HT1080 (cell line): Measurements from ENCODE around the gene CLSTN2. TPM values are rescaled to one million over a fixed set of nuclear protein-coding genes. Genes with fewer than 3 reads are reported as not detected.

Experiments
- DNase-seq: peaks from one replicate; pipeline ENCODE4 v3.0.0-alpha.2; 2015; ENCODE audit warnings: low read depth
- total RNA-seq: library from RNA; depleted of rRNA; stranded (reverse); fragments of >200 nt; shearing (Covaris generic); gene quantifications from 2 replicates; pipeline ENCODE4 v1.2.3, GENCODE V29; 2014

CLSTN2 gene
- total RNA-seq, 1 experiment from 2014 or later, result 0.23 TPM

DNA sequence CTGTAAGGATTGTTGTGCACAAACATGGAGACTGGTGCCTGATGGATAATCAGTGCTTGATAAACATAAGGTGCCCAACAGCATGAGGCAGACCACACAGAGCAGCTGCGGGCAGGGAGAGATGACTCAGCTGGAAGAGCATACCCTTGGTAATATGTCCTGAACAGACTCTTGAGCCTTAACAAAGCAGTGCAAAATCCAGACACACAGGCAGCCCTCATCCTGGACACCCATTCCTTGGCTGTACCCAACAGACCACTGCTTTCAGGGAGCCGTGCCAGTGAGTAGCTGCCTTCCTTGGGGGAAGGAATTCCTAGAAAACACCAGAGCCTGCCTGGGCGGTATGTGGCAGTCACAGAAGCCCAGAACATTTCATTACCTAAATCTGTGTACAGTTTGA lies 156.2 kb downstream of the CLSTN2 start:
- peak; percentile 70 for DNase-seq

DNA sequence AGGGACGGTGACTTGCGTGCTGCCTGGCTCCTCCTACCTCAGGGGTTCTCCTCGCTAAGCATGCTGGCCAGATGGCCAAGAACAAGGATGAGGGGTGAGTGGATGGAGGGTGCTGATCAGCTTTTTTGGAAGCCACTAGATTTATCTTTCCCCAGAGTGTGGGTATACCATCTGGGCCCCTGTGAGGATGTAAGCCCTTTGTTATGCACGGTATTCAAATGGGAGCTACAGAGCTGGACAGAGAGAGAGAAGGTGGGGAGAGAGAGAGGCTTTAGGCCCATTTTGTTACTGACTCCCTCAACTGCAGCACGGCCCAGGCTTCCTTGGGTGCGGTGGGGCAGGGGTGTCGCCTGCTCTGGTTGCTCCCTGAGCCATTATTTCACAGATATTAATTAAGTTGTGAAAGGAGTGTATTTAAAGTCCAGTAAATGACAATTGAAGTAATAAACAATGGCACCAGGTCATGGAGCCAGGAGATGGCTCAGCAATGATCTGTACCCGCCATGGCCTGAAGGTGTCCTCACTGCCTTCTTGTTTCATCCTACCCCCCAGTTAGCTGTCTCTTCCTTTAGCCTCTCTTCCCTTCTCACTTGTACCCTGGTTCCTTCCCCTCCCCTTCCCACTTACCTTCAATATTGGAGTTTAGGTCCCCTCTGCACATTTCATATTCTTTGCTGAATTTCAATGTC lies 158.0 kb downstream of the CLSTN2 start:
- peak; percentile 20 for DNase-seq

DNA sequence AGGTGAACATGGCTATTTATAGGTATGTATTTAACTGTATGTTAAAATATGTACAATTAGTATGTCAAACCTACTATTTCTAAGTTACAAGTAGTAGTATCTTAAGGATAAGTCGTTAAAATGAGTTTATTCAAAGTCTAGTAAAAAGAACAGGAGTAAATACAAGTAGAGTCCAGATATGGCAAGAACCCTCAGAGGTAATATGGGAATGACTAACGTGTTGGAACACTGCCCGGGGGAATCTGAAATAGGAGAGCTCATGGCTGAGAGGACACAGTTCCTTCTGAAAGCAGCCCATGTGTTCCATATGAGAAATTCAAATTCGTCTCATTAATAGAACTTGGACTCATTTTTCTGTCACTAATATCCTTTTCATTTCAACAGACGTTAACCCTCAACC lies 158.8 kb downstream of the CLSTN2 start:
- peak; percentile 83 for DNase-seq

DNA sequence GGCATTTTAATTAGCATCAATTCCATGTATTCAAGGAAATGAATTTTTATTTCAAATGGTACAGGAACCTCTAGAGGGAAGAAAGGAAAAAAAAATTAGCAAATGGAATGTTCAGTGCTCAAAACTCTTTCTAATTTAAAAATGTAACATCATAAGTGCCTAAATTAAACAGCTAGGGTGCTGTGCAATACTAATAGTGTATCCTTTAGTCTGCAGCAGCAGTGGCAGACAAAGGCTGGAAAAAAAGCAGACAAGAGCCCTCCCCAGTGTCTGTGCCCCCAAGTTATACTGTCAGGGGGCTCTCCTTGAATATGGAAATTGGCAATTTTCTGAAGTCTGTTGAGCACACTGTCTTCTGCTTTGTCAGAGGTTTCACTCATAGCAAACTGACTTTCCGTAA lies 159.5 kb downstream of the CLSTN2 start:
- no peak for DNase-seq

DNA sequence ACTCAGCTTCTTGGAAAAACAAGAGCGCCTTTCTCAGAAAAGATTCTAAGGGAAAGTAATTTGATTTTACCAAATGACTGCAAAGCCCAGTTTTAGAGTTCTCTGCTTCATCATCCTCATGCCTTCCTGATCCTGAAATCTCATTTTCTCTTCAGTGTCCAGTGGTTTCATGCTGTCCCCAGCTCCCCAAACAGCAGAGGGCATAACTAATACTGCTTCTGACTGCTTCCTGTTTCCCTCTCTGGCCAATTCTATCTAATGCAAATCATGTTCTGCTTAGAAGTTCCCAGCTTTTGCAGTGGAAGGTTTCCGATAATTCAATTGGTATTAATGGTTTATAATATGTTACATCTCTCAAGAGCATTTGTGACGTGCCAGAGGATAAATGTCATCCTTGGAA lies 161.1 kb downstream of the CLSTN2 start:
- no peak for DNase-seq

DNA sequence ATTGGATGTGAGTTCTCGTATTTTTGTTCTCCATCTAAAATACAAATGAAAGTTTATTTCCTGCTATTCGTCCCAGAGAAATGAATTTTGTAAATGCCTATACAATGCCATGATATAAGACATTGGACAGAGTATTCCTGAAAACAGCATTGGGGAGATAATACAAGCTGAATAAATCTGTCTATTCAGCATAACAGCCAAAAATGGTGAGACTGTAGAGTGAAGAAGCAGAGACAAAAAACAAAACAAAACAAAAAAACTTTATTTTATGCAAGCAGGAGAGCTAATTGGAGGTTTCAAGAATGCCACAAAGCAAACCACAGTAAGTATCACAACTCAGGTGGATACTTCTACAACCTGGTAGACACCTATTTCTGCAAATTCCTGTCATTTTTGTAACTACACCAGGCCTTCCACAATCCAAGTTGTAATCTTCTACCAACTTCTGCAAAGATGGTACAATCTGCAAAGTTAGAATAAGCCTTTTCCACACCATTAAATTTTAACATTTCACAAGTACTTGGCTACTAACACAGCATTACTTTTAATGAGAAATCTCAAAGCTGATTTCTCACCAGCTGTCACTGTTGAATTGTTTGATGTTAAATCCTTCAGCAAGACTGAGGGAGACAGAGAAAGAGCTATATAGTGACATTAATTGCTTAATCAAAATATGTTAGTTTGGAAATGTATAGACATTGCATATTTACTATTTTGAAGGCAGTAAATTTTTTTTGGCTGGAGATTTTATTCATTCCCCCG lies 163.1 kb downstream of the CLSTN2 start:
- DNase-seq, result no peak

DNA sequence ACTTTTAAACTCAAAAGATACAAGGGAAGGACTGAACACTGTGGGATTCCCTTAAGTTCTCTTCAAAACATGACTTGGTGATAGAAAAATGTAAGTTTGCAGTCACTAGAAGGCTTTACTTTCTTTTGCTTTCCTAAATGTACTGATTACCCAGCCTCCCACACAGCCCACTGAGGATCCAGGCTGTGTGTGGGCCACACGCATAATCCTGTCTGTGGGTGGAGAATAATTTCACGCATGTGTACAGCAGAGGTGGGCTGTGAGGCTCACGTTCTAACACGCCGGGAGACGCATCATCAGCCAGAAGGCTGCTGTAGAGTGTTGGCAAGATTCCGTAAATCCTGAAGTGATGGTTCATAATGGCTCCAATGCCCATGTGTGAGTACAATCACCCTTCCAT lies 165.5 kb downstream of the CLSTN2 start:
- DNase-seq, result no peak

DNA sequence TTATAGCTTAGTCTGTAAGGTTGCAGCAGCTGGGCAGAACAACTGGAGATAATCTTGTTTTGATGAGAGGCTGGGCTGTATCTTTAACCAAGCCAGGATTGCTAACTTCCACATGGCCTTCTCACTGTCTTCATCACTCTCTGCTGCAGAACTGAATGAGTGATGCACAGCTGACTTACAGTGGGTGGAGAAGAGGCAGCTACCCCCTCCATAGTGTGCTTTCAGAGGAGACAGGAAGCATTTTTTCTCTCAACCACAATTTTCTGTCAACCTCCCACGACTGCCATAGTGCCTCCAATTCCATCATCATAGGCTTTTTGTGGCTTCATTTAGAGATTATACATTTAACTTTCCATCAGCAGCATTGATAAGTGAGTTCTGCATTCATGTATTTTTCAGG lies 168.2 kb downstream of the CLSTN2 start:
- DNase-seq, result no peak

DNA sequence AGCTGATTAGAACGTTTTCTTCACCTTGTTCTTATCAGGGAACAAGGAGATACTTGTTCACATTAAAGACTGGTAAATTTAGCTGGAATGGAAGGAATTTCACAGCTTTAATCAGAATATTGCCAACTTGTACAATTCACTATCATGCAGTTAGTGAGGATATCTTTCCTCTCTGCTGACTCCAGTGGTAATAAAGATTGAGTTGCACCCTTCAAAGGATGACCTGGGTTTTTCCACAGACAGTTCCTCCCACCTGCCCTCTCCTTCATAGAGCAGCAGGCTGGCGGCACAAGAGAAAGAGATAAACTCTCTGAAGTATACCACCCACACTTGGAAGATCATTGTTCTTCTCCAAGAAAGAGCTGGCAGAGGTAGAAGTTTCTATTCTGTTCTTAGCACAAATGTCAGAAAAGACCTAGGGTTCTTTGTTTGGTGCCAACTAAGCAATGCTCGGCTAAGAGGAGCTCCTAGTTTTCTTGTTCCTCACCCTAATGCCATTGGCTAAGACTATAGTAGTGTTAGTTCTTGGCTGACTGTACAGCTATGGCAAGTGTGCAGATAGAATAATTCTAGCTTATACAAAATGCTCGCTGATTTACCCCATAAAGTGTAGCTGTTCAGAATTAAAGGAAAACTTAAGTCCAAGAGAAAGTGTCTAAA lies 169.1 kb downstream of the CLSTN2 start:
- no peak for DNase-seq

DNA sequence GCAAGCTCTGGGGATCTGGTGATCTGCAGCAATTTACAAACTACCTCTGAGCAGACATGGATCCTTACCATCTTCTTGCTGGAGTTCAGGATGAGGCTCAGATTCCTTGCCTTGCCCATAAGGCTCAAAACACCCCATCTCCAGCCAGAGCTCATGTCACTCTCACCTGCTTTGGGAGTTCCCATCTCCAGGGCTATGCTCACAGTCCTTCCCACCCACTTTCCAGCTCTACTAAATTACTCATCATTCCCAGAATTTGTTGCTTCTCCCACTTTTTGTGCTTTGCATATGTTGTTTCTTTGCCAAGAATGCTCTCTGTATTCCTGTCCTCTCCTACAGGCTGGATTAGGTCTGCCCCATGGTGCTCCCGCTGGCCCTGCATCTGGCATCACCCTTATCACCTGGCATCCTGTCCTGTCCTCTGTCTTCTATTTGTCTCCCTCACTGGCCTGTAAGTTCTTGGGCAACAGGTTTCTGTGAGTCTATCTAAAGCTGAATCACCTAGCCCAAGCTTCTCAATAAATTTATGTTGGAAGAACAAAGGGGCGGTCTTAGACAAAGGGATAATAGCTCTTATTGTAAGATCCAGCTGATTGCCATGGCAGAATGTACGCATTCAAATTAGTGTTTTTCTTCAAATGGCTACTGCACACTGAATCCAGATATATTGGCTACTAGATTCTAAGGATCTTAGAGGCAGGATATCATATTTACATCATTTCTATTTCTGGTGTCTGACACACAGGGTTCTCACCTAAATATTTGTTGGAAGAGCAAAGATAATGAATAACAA lies 179.2 kb downstream of the CLSTN2 start:
- DNase-seq, result no peak

DNA sequence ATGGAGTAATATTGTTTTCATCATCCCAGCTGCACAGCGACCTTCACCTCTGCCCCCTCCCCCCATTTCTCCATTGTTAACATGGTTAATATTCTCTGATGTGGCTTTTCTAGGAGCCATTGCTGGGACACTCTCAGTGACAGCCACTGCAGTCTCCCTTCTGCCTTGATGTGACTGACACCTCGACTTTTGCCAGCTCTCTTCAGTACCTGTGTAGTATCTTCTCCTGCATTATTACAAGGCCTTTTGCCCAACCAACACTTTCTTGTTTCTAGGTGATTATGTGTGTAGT lies 179.8 kb downstream of the CLSTN2 start:
- DNase-seq, result no peak

DNA sequence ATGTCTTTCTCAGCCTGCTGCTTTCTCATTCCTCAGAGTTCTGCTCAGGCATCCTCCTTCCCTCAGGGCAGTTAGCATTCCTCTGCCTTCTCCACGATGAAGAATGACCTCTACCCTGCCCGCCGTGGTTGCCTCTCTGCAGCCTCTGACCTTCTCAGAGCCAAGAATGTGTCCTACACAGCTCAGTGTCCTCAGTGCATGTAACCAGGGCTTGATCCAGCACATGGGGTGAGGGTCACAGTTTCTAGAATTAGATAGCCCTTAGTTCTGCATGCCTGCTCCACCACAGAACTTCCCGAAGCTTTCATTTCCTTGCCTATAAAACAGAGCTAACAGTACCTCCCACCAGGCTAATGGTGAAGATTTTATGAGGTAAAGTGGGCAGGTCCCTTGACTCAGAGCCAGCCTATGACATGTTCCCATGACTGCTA lies 182.1 kb downstream of the CLSTN2 start:
- peak; percentile 16 for DNase-seq

DNA sequence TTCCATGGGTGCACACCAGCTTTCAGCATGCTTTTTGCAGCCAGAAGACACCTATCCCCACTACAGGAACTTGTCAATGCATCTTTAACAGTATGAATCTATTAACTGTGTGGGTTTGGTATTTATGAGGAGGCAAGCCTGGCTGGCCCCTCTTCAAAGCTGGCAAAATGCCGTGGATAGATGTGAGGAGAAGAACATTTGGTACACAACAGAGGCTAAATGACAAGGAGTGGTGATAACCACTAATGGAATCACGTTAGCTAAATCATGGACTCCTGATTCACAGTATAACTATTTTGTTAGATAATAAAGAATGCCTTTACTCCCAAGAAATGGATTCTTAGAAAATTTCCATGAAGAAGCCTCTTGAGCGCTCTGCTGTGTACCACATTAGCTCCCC lies 187.2 kb downstream of the CLSTN2 start:
- no peak for DNase-seq

DNA sequence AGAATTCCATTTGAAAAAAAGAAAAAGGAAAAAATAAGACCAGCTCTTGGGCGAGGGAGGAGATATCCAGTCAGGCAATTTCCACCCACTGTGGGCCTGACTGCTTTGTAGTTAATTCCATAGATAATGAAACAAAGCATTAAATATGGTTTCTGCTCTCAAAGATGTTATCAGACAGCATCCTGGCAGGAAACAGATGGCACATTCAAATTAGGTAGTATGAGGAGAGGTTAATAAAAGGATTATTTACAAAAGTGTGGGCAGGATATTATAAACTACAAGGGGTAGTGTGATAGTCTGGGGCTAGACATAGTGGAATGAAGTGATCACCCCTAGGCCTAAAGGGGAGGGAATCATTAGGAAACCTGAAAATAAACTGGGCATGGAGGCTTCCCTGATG lies 193.2 kb downstream of the CLSTN2 start:
- no peak for DNase-seq

DNA sequence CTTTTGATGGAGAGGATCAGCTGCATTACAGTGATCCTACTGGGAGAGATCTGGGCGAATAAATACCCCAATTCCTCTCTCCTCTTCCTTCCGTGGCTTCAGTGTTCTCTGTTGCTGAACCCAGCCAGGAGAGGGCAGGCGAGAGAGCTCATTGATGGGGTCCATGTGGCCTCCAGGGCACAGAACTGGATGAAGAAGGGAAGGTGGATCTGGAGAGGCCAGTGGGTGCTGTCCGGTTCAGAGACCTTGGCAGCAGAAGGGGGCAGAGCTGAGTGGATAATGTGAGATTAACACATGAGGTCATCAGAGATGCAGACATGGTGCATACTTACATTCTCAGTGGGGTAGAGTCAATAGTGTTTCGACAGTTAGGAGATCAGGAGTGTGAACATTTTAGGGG lies 193.6 kb downstream of the CLSTN2 start:
- peak; percentile 56 for DNase-seq

DNA sequence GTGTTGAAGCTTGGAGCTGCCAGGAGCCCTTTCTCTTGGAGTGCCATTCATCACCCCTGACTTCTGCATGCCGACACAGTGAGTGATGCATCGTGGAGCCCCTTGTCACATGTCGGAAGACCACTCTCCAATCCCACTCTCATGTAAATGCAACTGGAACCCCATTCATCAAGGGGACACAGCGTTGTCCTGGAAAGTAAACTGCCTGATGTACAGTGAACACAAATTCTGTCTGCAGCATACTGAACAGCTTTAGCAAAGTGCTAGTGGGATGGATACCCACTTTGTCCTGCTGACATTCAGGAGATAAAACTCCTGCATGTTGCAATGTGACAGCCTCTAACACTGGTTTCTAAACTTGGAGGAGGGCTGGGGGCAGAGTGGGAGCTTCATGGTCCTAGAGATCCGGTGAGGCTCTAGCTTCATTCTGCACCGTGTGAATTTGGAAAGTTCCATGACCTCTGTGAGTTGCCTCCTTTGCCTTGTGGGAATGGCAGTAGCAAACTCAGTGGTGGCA lies 194.8 kb downstream of the CLSTN2 start:
- DNase-seq, result no peak

DNA sequence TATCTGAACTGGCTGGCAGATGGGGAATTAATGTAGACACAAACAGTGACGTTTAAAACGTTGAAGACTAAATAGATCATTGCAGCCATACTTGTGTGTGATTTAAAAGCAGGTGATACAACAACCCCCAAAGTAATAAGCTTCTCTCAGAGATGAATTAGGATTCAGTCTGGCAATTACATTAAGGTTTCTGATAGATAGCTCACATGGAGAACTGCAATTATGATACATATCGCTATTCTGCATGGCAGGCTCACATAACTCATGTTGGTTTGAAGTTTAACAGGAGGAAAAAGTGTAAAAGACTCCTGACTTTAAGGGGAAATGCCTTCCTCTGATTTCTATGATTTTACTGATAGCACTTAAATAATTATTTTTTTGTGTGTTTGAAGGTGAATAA lies 196.9 kb downstream of the CLSTN2 start:
- no peak for DNase-seq

DNA sequence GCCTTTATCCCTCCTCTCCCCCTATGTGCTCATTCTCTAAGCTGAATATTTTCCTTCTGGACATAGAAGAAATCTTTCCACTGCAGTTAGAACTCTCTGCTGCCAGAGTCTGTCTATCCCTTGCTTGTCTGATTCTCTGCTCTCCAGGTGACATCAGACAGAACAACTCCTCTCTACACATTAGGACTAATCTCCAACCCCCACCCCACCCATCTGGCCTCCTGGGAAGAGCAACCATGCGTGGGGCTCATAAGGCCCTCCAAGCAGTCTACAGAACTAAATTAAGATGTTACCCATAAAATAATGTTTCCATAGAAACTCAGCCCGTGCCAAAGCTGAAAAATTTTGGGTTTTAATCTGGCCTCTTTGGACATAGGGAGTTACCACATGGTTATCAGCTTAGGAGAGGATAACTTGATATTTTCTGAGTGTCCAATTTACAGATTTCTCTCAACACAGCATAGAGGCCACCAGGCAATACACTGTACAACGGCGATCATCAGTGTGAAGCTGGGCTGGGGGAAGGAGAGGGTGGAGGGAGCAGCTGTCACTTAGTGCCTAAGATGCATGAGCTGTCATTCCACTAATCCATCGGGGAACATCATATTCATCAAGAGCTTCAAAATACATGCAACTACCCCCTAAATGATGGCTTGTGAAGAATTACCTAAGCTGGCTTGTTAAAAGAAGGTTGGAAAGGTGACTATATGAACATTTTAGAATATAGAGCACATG lies 199.4 kb downstream of the CLSTN2 start:
- no peak for DNase-seq

DNA sequence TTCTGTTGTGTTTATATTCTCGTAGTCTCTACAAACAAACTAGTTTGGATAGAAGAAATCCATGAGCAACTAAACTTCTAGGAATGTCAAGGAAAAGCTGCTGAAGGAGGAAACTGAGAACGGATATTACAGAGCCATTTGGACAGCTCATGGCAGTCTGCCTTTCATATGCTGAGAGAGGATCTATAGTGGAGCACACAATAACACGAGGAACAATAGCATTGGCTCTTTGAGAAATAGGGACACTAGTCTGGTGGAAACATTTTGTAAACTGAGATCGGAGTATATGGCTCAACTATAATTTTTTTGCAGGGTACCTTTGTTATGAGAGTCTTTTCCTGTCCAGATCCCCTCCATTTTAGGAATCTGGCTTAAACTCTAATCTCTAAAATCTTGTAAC lies 200.5 kb downstream of the CLSTN2 start:
- no peak for DNase-seq

DNA sequence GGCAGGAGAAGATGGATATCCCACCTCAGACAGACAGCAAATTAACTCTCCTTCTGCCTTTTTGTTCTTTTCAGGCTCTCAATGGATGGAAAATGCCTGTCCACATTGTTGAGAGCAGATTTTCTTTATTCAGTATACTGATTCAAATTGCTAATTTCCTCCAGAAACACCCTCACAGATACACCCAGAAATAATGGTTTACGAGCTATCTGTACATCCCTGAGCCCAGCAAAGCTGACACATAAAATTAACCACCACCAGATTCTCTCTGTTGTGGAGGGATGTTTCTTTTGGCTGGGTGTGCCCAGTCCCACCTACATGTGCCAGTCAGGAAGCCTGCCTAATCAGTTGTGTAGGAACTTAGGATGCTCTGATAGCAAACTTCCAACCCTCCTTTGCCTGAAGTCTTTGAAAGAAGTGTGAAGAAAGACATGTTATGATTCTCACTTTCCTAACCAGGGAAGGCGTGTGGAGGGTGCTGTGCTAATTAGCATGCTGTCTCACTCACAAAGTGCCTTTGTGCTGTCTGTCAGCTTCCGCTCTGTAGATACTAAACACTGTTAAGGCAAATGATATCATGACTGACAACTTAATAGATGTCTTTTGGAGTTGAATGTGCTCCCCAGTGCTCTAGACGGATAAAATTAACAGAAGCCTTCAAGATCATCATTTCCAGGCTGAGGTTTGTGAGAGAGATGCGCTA lies 208.5 kb downstream of the CLSTN2 start:
- no peak for DNase-seq
